HepG2 (cell line): ENCODE data around the gene CHMP6. TPM values are rescaled to one million over a fixed set of nuclear protein-coding genes. Genes with fewer than 3 reads are reported as not detected.
A peak's percentile ranks its signal among the peaks of the same experiment; 100 is the strongest.

ENCODE experiments used
- ATAC-seq: fragments of 200-7000 bp; cut with Tn5 transposase; 3 replicates; pipeline ENCODE4 v1.9.1; 2020; ENCODE audit warnings: mild to moderate bottlenecking, moderate library complexity
- BruUV-seq: library from RNA; stranded (reverse); fragments of 400-500 nt; replicated peaks from 2 replicates; lab custom pipeline; 2021; lab: Mats Ljungman, UMichigan
- CTCF ChIA-PET: fragments of 300-600 bp; formaldehyde crosslinking; extraction: SDS; loops from one replicate; lab custom pipeline; 2021; ENCODE audit warnings: low total read pairs, inconsistent platforms, low intra/inter-chr PET ratio; lab: Yijun Ruan, JAX
- POLR2A ChIA-PET: fragments of 350-600 bp; sonication (Branson Sonifier 250); formaldehyde crosslinking; loops from one replicate; lab custom pipeline; 2020; ENCODE audit warnings: antibody characterized with exemption, inconsistent platforms; lab: Yijun Ruan, JAX
- DNase-seq: peaks from one replicate; pipeline ENCODE4 v3.0.0-alpha.2; 2015; ENCODE audit warnings: low spot score
- FAIRE-seq: peaks from 3 replicates; lab custom pipeline; 2011; peaks lifted over from hg19 to GRCh38; lab: Jason Lieb, UNC
- H2AFZ ChIP-seq: one replicate; pipeline ENCODE4 v1.6.1; 2011; ENCODE audit warnings: low read length, inconsistent platforms
- H3K27ac ChIP-seq: fragments of 300-600 bp; 3 replicates; pipeline ENCODE4 v1.8.0; 2011; ENCODE audit warnings: mixed run types, mild to moderate bottlenecking, mixed read lengths, low read length, inconsistent platforms; ENCODE audit not compliant: insufficient read depth; ENCODE audit errors: extremely low read length
- H3K27me3 ChIP-seq, 2 experiments: fragments of 200-600 bp in 1 of 2; 2 replicates in 1 of 2; 3 replicates in 1 of 2; pipeline versions ENCODE4 v1.6.0 to v1.8.0; 2011; ENCODE audit warnings: low read length in 2 of 2, mild to moderate bottlenecking in 2 of 2, moderate library complexity in 2 of 2, inconsistent platforms in 1 of 2; ENCODE audit not compliant: insufficient read depth in 2 of 2, control insufficient read depth in 1 of 2
- H3K36me3 ChIP-seq, 2 experiments: fragments of 200-600 bp in 1 of 2; replicated peaks in 1 of 2; 2 replicates in 1 of 2; 3 replicates in 1 of 2; pipeline versions ENCODE4 v1.5.1 to v1.8.0; 2011; ENCODE audit warnings: low read length in 2 of 2, inconsistent platforms in 1 of 2; ENCODE audit not compliant: insufficient read depth in 2 of 2, control insufficient read depth in 1 of 2
- H3K4me1 ChIP-seq: 2 replicates; pipeline ENCODE4 v1.5.1; 2012; ENCODE audit warnings: low read length, inconsistent platforms; ENCODE audit not compliant: insufficient read depth
- H3K4me2 ChIP-seq: 2 replicates; pipeline ENCODE4 v1.6.0; 2011; ENCODE audit warnings: low read depth, low read length, inconsistent platforms
- H3K4me3 ChIP-seq, 3 experiments: fragments of 200-600 bp in 1 of 3; sonication (generic), shearing (Covaris generic) in 1 of 3; replicated peaks in 1 of 3; 2 replicates each; pipeline ENCODE4 v1.5.1; 2011 to 2016; ENCODE audit warnings: low read length in 3 of 3, inconsistent platforms in 2 of 3, low read depth in 2 of 3, mild to moderate bottlenecking in 2 of 3, control low read depth in 1 of 3, mixed read lengths in 1 of 3; ENCODE audit not compliant: insufficient read depth in 1 of 3
- H3K79me2 ChIP-seq: one replicate; pipeline ENCODE4 v1.6.1; 2011; ENCODE audit warnings: low read length, inconsistent platforms; ENCODE audit not compliant: insufficient read depth
- H3K9ac ChIP-seq: 2 replicates; pipeline ENCODE4 v1.6.0; 2011; ENCODE audit warnings: mild to moderate bottlenecking, low read depth, low read length, inconsistent platforms; ENCODE audit not compliant: insufficient read depth
- H3K9me3 ChIP-seq: 2 replicates; pipeline ENCODE4 v1.5.1; 2012; ENCODE audit warnings: mild to moderate bottlenecking, low read length
- H4K20me1 ChIP-seq: 2 replicates; pipeline ENCODE4 v1.6.0; 2011; ENCODE audit warnings: inconsistent platforms, mild to moderate bottlenecking, low read length, moderate library complexity; ENCODE audit not compliant: insufficient read depth
- FOXM1 ChIP-seq: sonication (generic); formaldehyde crosslinking; IDR thresholded peaks from 2 replicates; pipeline ENCODE4 v1.5.0; 2020; ENCODE audit warnings: missing genetic modification reagents
- ZBTB38 ChIP-seq: sonication (generic); formaldehyde crosslinking; IDR thresholded peaks from 2 replicates; pipeline ENCODE4 v1.5.1; 2020; ENCODE audit warnings: mild to moderate bottlenecking, missing genetic modification reagents
- ZFP41 ChIP-seq: sonication (generic); formaldehyde crosslinking; IDR thresholded peaks from 2 replicates; pipeline ENCODE4 v1.4.0; 2020; ENCODE audit warnings: mild to moderate bottlenecking, missing genetic modification reagents, borderline replicate concordance
- ZNF496 ChIP-seq: sonication (generic); formaldehyde crosslinking; IDR thresholded peaks from 2 replicates; pipeline ENCODE4 v1.8.1; 2023; ENCODE audit warnings: mild to moderate bottlenecking, moderate library complexity, missing genetic modification reagents; ENCODE audit not compliant: insufficient replicate concordance
- ZSCAN25 ChIP-seq: sonication (generic); formaldehyde crosslinking; IDR thresholded peaks from 2 replicates; pipeline ENCODE4 v1.8.0; 2022; ENCODE audit warnings: mild to moderate bottlenecking, missing genetic modification reagents
- WGBS: methylation state at CpG from one replicate; pipeline ENCODE4 v1.1.6; 2017; ENCODE audit warnings: low lambda C conversion rate; 5-methylcytosine and 5-hydroxymethylcytosine counted together
- in situ Hi-C: cut with HindIII; loops from 2 replicates; pipeline ENCODE4 v1.10.0; 2017; ENCODE audit warnings: low pct_unique_long_range_greater_than_20kb; ENCODE audit not compliant: extremely low pct_ligation_motif_present
- intact Hi-C: fragments of 100-400 bp; cut with micrococcal nuclease; formaldehyde crosslinking; loops from one replicate; pipeline ENCODE4 v1.10.0; 2022; ENCODE audit not compliant: unreplicated experiment
- polyA plus RNA-seq, 8 experiments: library from polyadenylated mRNA; depleted of rRNA in 3 of 8; stranded (reverse) in 7 of 8; unstranded in 1 of 8; fragments of >200 nt; fragmentation: Illumina TruSeq in 4 of 8; extraction: Trizol in 4 of 8; gene quantifications; 2 replicates each; pipeline versions ENCODE4 v1.2.1 to v1.2.3, GENCODE V29; 2011 to 2016; ENCODE audit warnings: low read depth in 4 of 8, missing spikeins in 1 of 8, mixed read lengths in 1 of 8; ENCODE audit not compliant: insufficient read depth in 1 of 8
- total RNA-seq, 5 experiments: library from RNA; depleted of rRNA; stranded (reverse); fragments of >200 nt; fragmentation: Illumina TruSeq; extraction: Trizol; gene quantifications; 2 replicates each; pipeline ENCODE4 v1.2.3, GENCODE V29; 2016; ENCODE audit warnings: low read depth in 1 of 5
- TF ChIP-seq, protein P1 (sequence below): sonication (generic); formaldehyde crosslinking; IDR thresholded peaks from 2 replicates; pipeline ENCODE4 v1.9.0; 2022; ENCODE audit warnings: missing genetic modification reagents, mild to moderate bottlenecking, borderline replicate concordance
- TF ChIP-seq, protein P2 (sequence below): sonication (generic); formaldehyde crosslinking; IDR thresholded peaks from 2 replicates; pipeline ENCODE4 v1.5.0; 2020; ENCODE audit warnings: mild to moderate bottlenecking, missing genetic modification reagents

The CHMP6 gene
- total and polyA plus RNA-seq, 2 of the 13 experiments (the other 11 are each of a cell fraction or from before 2014, with no cell fraction given), result 11.1 to 24.2 TPM

DNA sequence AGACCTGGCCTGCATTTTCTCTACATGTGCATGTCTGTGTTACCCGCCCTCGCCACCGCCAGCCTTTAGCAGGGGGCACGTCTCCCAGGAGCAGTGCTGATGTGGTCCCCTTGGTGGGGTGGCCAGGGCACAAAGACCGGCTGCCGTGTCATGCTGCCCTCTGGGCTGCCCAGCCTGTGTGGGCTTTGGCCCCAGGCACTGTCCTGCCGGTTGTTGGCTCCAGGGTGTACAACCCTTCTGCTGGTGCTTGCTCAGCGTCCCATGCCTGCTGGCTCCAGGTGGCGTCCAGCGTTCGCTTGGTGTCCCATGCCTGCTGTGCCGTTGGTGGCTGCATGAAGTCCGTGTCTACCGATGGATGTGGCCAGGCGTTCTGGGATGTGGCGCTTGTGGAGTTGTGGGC lies 47.5 kb downstream of the CHMP6 start:
- Histone ChIP-seq H3K4me3 (no peak overlapping the region), H3K79me2 (peaks cover 70% of the 10 kb centered on the region), H2AFZ (no peak overlapping the region), H3K9ac (no peak overlapping the region), H3K27me3 (peaks cover 0 to 1% of the 10 kb centered on the region in 2 experiments; a peak in 1 of 5 replicates), H3K4me1 (peaks cover 82% of the 10 kb centered on the region), H3K27ac (no peak overlapping the region), H3K36me3 (peaks cover 0 to 4% of the 10 kb centered on the region in 2 experiments; a peak in 3 of 5 replicates), H3K4me2 (no peak overlapping the region), H3K9me3 (no peaks in the 10 kb centered on the region), H4K20me1 (peaks cover 42% of the 10 kb centered on the region)
- no peak for DNase-seq
- BruUV-seq, result no TSS peak
- ChIA-PET CTCF (no interaction called here), POLR2A (no interaction called here)
- ATAC-seq, result no peak
- in situ Hi-C loops (no loop called here), intact Hi-C loops (no loop called here)
- 86% methylated on average over 8 of the region's 16 CpGs for WGBS
- TF ChIP-seq, protein P1, sequence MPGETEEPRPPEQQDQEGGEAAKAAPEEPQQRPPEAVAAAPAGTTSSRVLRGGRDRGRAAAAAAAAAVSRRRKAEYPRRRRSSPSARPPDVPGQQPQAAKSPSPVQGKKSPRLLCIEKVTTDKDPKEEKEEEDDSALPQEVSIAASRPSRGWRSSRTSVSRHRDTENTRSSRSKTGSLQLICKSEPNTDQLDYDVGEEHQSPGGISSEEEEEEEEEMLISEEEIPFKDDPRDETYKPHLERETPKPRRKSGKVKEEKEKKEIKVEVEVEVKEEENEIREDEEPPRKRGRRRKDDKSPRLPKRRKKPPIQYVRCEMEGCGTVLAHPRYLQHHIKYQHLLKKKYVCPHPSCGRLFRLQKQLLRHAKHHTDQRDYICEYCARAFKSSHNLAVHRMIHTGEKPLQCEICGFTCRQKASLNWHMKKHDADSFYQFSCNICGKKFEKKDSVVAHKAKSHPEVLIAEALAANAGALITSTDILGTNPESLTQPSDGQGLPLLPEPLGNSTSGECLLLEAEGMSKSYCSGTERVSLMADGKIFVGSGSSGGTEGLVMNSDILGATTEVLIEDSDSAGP (CRISPR knock-in tag), result 0 out of 2 replicates have a peak, but pooled peaks have one; percentile 26
- TF ChIP-seq ZNF496 (CRISPR knock-in tag) (no peak), FOXM1 (CRISPR knock-in tag) (no peak), ZFP41 (CRISPR knock-in tag) (no peak), ZSCAN25 (CRISPR knock-in tag) (no peak), ZBTB38 (CRISPR knock-in tag) (0 out of 2 replicates have a peak, but pooled peaks have one; percentile 45)
- TF ChIP-seq, protein P2, sequence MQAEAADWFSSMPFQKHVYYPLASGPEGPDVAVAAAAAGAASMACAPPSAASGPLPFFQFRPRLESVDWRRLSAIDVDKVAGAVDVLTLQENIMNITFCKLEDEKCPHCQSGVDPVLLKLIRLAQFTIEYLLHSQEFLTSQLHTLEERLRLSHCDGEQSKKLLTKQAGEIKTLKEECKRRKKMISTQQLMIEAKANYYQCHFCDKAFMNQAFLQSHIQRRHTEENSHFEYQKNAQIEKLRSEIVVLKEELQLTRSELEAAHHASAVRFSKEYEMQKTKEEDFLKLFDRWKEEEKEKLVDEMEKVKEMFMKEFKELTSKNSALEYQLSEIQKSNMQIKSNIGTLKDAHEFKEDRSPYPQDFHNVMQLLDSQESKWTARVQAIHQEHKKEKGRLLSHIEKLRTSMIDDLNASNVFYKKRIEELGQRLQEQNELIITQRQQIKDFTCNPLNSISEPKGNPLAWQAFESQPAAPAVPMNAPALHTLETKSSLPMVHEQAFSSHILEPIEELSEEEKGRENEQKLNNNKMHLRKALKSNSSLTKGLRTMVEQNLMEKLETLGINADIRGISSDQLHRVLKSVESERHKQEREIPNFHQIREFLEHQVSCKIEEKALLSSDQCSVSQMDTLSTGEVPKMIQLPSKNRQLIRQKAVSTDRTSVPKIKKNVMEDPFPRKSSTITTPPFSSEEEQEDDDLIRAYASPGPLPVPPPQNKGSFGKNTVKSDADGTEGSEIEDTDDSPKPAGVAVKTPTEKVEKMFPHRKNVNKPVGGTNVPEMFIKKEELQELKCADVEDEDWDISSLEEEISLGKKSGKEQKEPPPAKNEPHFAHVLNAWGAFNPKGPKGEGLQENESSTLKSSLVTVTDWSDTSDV, result 0 out of 2 replicates have a peak, but pooled peaks have one; percentile 12
- FAIRE-seq, result no peak
